ENCODE data around the gene IGF2R.
"Not testable (repeated sequence)": the region's sequence is repeated elsewhere in the genome, so short reads cannot be mapped to it uniquely, and the experiment has no call there.

GRCh38 chr6:160134337-160134751 lies 165.5 kb downstream of the IGF2R start:
- not testable (repeated sequence) for TF ChIP-seq CTCF, POLR2A (IDR thresholded peaks at IDR 0.05)
